ENCODE results near the gene CAVIN3.

The CAVIN3 gene

DNA sequence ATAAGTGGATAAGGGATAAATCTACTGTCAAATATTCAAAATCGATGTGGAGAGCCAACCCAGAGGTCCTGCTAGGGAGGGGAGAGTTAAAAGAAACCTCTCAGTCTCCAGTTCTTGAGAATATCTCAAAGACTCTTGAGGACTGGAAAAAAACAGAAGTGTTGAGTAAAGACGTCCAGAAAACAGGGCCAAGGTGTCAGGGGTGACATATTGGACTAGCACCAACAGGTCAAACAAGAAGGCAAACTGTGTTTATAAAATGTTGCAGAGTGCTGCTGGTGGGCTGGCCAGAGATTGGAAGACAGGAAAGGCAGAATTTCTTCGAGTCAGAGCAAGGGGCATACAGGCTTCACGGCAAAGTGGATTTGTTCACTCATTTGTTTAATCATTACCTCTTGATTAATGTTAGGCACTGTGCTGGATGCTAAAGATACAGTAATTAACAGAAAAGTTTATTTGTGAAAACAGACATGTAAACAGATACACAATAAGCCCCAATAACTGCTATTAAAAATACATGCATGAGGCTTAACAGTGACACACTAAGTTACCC is 36.3 kb upstream of the CAVIN3 start:
- TF ChIP-seq, protein P1, sequence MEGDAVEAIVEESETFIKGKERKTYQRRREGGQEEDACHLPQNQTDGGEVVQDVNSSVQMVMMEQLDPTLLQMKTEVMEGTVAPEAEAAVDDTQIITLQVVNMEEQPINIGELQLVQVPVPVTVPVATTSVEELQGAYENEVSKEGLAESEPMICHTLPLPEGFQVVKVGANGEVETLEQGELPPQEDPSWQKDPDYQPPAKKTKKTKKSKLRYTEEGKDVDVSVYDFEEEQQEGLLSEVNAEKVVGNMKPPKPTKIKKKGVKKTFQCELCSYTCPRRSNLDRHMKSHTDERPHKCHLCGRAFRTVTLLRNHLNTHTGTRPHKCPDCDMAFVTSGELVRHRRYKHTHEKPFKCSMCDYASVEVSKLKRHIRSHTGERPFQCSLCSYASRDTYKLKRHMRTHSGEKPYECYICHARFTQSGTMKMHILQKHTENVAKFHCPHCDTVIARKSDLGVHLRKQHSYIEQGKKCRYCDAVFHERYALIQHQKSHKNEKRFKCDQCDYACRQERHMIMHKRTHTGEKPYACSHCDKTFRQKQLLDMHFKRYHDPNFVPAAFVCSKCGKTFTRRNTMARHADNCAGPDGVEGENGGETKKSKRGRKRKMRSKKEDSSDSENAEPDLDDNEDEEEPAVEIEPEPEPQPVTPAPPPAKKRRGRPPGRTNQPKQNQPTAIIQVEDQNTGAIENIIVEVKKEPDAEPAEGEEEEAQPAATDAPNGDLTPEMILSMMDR (IDR thresholded peaks at IDR 0.05; ENCODE audit: extremely low read depth, missing control alignments) = no peak
- no peak for DNase-seq (ENCODE audit: low spot score)

DNA sequence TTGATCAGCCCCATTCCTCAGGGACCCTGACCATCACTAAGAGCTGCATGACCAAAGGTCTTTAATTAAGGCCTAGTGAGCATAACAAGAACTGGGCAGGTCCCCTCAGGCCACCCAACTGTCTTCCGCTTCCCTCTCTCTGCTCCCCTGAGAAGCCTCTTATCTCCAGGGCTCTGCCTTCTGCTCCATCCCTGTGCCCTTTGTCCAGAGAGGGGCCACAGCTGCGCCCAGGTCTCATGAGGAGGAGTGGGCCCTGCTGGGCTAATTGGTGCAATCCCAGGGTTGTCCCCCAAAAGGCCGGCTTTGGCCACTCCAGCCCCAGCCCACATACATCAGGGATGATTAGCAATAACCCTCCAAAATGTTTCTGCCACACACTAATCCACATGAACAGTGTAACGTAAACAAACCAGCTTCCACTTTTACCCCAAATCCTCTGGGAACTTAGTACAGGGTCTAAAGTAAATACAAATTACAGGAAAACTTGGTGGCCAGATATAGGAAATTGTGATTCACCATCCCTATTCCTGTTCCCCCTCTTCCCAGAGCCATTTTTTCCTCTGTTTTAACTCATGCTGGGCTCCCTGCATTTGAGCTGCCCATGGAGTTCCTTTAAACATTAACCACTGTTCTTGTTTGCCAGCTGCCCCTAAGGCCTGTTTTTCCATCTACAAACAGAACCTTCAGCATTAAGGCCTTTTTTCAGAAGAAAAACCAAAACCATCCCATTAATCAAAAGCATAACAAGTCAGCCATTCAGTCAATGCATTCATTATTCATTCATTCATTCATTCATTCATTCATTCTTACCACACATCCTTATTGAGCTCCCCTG is 34.6 kb upstream of the CAVIN3 start:
- no peak for DNase-seq (ENCODE audit: low spot score)
- TF ChIP-seq, protein P1 (IDR thresholded peaks at IDR 0.05; ENCODE audit: extremely low read depth, missing control alignments) = no peak

DNA sequence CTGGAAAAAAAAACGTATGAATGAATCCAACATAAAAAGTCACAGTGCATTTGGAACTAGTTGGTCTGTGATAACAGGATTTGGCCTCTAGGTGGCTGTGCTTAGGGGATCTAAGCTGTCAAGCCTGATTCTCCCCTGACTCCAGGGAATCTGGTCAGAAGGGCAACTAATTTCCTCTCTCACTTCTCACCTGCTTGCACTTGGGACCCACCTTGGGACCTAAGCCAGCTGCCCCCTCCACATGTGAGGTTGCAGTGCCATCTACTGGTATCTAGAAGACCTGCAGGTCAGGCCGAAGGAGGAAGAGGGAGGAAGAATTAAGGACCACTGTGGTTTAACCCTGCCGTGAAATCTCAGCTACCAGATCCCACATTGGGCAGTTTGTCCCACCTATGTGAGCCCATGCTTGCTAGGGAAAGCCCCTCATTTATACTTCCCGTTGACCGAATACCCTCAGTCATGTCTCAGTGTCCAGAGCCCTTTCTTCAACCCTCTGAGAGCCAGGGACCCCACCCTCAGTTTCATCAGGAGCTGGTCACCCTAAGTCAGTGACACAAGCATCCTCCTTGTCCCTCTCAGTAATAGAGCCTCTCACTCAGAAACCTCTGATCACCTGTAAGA is 33.2 kb upstream of the CAVIN3 start:
- TF ChIP-seq, protein P1 (IDR thresholded peaks at IDR 0.05; ENCODE audit: extremely low read depth, missing control alignments) = peak; percentile 97
- peak; percentile 68 for DNase-seq (ENCODE audit: low spot score)

DNA sequence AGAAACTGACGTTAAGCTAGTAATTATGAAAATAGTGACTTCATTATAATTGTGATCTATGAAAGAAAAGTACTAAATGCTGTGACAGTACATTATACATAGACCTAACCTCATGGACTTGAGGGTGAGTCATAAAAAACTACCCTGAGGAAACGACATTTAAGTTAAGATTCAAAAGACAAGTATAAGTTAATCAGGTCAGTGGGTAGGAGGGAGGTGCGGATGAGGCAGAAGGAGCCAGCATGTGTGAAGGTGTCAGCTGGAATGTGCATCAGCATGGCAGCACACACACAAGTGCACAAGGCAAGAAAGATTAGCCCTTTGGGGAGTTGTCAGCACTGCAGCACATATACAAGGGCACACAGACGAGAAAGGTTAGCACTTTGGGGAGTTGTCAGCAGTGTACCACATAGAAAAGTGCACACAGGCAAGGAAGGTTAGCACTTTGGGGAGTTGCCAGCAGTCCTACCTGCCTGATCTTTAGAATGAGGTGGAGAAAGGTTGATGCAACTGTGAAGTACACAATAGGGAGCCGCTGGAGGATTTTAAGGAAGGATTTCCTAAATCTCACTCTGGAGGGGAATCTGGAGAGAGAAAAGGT is 31.6 kb upstream of the CAVIN3 start:
- DNase-seq (ENCODE audit: low spot score) = no peak
- TF ChIP-seq, protein P1 (IDR thresholded peaks at IDR 0.05; ENCODE audit: extremely low read depth, missing control alignments) = no peak

DNA sequence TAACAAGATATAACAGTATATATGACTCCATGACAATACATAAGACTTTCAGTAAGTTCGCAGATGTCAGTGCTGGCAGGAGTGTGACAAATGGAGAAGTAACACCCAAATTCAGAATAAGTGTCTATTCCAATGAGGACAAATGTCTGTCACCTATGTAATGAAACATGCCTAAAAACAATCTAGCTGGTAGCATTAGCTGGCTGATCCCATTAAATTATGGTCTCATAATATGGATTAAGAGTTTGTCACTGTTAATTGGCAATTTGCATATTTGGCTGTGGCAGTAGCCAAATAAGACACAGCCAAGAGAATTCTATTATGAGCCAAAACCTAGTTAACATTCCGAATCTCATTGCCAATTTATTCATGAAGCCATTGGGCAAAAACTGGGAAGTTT is 30.2 kb upstream of the CAVIN3 start:
- no peak for DNase-seq (ENCODE audit: low spot score)
- TF ChIP-seq, protein P1 (IDR thresholded peaks at IDR 0.05; ENCODE audit: extremely low read depth, missing control alignments) = no peak

DNA sequence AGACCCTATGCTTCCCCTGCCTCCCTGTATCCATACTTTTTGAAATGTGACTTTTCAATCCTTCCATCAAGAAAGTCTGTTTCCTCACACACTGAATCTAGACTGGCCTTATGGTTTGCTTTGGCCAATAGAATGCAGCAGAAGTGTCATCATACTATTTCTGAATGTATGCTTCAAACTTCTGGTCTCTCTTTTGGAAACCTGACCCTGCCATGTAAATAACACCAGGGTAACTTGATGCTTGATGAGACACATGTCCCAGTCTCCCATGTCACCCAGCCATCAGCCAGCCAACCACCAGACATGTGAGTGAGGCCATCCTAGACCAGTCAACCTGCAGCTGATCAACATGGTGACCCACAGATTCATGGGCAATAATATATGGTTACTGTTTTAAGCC is 29.7 kb upstream of the CAVIN3 start:
- TF ChIP-seq, protein P1 (IDR thresholded peaks at IDR 0.05; ENCODE audit: extremely low read depth, missing control alignments) = no peak
- DNase-seq (ENCODE audit: low spot score) = no peak

DNA sequence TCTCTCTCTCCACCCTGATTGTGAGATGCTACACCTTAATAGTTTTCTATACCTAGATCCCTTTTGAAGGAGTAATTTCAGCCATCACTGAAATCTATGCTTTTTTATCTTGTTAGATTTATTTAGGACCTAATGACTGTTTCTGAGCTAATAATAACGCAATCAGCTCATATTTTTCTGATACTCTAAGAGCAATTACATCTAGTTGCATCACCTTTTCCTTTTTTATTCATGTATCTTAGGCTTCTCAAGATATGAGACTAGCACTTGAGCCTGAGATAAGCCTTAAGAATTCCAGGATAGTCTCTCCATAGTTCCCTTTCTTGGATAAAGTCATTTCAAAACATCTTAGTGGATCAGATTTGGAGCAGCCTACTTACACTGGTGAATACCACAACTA is 25.1 kb upstream of the CAVIN3 start:
- TF ChIP-seq, protein P1 (IDR thresholded peaks at IDR 0.05; ENCODE audit: extremely low read depth, missing control alignments) = no peak
- DNase-seq (ENCODE audit: low spot score) = no peak

Data from GM20000 (cell line).